ENCODE data around the gene POTEJ.
"Not testable (repeated sequence)": the region's sequence is repeated elsewhere in the genome, so short reads cannot be mapped to it uniquely, and the experiment has no call there.

Gene POTEJ

DNA sequence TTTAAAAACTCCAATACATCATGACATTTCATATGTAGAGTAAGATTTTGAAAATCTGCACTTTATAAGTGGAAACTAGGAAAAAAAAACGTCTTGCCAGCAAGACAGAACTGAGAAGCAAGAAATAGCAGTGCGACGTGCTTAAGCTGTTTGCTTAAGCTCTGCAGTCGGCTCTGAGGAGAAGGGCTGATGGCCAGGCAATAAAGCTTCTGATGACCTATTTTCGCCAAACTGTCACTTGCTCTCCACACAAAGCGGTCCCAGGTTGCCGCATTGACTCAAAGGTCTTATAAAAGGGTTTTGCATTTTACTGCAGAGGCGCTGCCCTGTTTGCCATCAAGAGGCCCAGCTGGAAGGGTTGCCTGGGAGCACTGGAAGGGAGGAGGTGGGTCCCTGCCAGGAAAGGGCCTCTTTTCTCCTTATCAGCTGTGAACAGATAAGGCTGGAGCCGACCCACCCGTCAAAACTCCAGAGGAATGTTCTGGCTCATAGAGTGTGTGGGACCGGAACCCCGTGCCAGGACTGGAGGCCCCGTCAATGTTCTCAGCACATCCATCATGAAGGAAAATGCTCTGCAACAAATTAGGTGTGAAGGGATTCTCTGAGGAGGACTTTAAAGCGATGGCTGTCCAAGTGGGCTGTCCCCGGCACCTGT, 9.5 kb upstream of the POTEJ start:
- in situ Hi-C loops (cut with MboI; ENCODE audit: low sequenced_read_pairs) = not testable (repeated sequence)

DNA sequence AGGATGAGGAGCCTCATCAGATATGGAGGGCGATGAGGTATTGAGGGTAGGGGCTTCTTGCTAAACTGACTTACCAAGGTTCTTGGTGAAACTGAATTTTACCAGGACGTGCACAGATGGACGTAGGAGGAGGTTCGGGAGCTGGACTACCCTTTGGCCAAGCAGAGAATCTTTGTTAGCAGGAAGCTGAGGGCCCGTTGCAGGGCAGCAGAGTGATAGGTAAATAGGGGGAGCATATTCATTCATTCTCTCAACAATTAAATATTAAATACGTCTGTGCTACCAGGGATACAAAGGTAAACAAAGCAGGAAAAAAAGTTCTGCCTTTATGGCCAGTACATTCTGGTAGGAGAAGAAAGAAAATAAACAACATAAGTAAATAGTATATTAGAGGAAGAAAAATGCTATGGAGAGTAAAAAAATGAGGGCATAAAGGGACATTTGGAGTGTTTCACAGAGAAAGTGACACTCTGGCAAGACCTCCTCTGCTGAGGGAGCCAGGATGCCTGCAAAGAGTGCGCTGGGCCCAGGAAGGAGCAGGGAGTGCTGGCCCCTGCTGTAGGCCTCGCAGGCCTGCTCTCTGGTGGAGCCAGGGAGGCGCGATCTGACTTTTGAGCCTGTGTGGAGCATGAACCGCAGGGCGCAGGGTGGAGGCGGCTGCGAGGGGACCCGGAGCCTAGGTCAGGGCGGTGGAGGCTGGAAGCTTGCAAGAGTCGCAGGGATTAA, 2.8 kb upstream of the POTEJ start:
- in situ Hi-C loops (cut with MboI; ENCODE audit: low sequenced_read_pairs) = not testable (repeated sequence)

DNA sequence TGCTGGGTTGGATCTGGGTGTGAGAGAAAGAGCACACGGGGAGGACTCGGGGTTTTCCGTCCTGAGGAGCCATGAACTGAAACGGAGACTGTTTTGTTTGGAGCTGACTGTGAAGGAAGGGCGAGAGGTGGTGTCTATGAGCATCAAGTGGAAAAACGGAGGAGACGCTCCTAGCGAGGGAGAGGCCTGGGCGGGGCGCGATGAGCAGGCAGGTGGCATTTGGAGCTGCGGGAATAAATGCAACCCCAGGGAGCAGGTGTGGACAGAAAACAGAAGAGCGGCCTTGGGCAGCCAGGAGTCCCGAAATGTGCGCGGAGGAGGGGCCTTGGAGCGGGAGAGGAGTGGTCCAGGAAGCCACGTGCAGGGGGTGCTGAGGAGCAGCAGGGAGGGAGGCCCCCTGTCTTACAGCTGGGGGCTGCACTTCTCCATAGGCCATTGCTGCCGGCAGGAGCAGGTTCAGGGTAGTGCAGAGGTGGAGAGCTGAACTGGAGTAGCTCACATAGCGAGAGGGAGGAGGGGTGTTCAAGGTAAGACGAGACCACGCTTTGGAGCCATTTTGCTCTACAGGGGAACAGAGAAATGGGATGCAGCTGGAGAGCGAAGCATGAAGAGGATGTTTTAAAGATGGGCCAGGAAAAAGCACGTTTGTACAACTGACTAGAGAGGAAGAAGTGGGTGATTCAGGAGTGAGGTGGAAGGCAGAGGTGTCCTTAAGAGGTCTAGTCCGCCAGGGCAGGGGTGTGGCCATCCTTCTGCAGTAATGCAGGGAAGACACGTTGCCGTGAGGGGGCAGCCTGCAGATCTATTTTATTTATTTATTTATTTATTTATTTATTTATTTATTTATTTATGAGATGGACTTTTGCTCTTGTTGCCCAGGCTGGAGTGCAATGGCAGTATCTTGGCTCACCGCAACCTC, 2.0 kb upstream of the POTEJ start:
- in situ Hi-C loops (cut with MboI; ENCODE audit: low sequenced_read_pairs) = not testable (repeated sequence)

DNA sequence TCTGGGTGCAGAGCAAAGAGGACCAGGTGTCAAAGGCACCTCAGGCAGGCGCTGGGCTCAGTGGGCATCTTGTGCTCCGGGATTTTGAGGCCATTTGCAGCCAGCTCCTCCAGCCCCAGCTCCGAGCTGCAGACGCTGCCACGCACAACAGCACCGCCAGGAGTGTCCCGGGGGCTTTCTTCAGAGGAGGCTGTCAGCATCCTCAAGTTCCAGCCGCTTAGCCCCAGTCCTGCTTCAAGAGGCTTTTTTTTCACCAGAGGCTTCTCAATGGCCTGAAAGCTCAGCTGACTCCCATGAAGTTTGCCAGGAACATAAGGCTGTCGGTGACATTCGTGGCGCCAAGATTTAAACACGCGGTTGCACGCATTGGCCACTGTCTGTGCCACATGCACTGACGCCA, 754 bp upstream of the POTEJ start:
- in situ Hi-C loops (cut with MboI; ENCODE audit: low sequenced_read_pairs) = not testable (repeated sequence)

DNA sequence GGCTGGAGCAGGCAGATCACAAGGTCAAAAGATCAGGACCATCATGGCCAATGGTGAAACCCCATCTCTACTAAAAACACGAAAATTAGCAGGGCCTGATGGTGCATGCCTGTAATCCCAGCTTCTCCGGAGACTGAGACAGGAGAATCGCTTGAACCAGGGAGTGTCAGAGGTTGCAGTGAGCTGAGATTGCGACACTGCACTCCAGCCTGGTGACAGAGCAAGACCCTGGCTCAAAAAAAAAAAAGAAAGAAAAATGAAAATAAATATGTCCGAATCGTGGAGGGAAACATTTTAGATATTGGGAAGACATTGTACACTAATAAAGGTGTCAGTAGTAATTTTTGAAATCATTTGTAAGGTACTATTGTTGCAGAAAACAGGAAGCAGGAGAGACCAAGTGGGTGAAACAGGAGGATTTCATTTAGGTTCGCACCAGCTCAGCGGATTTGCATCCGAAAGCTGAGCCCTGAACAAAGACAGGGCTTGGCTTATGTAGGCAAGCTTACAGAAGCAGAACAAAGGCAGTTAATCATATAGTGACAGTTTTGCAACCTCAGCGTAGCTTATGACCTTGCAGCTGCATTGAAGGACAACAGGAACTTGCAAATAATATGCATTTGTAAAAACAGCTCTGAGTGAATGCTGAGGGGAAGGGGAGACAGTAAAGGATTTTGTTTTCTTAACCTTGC, 17.7 kb downstream of the POTEJ start:
- in situ Hi-C loops (cut with MboI; ENCODE audit: low sequenced_read_pairs) = not testable (repeated sequence)

DNA sequence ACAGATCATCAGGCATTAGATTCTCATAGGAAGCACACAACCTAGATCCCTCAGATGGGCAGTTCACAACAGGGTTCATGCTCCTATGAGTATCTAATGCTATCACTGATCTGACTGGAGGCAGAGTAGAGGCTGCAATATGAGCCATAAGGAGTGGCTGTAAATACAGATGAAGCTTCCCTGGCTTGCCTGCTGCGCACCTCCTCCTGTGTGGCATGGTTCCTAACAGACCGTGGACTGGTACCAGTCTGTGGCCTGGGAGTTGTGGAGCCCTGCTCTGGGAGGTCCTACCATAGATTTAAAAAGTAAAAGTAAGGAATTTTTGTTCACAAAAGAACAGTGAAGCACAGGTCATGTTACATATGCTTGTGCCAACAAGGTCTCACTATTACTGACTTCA, 27.7 kb downstream of the POTEJ start:
- in situ Hi-C loops (cut with MboI; ENCODE audit: low sequenced_read_pairs) = not testable (repeated sequence)

DNA sequence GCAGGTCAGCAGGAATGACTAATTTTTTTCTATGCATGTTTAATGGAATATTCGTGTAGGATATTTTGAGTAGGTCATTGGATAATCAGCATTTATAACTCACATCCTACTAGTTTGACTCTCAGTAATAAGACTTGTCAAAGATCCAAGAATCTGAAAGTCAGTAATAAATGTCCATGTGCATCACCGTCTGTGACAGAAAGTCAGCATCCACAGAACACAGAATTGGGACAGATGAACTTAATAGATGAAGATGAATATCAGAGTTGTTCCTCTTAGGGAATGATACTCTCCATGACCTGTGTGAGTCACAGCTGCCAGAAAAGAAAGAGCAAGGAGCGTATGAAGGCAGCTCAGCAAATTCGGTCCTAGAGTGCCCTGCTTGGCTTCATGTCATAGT, 30.4 kb downstream of the POTEJ start:
- in situ Hi-C loops (cut with MboI; ENCODE audit: low sequenced_read_pairs) = not testable (repeated sequence)

DNA sequence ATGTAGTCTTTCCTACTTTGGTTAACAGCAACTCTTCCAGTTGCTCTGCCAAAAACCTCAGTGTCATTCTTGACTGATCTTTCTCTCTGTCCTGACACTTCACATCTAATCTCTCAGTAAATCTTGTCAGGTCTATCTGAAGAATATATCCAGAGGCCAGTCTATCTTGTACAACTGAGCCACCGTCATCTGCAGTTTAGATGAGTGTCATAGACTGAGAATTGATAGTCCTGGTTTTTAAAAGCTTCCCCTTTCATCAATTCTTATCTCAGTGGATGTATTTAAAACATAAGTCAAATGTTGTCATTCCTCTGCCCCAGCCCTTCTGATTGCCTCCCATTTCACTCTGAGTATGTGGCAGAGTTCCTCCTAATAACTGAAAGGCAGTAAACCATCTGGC, 38.0 kb downstream of the POTEJ start:
- in situ Hi-C loops (cut with MboI; ENCODE audit: low sequenced_read_pairs) = not testable (repeated sequence)

DNA sequence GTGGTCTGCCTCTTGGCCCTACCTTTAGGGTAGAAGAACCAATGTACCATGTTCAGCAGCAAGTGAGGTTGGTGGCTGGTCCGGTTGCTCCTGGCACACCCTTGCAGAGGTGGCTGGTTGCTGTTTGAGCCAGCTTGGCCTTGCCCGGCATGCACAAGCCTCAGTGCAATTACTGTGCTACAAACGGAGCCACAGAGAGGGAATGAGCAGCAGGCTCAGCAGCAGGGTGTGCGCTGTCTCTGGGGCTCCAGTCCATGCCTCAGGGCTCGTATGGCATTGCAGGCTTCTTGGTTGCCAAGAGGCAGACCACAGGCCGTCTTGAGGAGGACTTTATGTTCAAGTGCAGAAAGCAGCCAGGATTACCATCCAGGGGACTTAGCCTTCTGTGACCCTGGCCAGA, 53.3 kb downstream of the POTEJ start:
- in situ Hi-C loops (cut with MboI; ENCODE audit: low sequenced_read_pairs) = not testable (repeated sequence)

DNA sequence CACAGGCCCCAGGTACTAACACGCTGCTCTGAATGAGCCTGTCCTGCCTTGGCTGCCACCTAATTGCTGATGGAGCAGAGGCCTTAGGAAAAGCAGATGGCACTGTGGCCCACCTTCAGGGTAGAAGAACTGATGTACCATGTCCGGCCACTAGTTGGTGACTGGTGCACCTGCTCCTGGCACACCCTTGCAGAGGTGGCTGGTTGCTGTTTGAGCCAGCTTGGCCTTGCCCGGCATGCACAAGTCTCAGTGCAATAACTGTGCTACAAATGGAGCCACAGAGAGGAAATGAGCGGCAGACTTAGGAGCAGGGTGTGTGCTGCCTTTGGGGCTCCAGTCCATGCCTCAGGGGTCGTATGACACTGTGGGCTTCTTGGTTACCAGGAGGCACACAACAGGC, 54.4 kb downstream of the POTEJ start:
- in situ Hi-C loops (cut with MboI; ENCODE audit: low sequenced_read_pairs) = not testable (repeated sequence)

DNA sequence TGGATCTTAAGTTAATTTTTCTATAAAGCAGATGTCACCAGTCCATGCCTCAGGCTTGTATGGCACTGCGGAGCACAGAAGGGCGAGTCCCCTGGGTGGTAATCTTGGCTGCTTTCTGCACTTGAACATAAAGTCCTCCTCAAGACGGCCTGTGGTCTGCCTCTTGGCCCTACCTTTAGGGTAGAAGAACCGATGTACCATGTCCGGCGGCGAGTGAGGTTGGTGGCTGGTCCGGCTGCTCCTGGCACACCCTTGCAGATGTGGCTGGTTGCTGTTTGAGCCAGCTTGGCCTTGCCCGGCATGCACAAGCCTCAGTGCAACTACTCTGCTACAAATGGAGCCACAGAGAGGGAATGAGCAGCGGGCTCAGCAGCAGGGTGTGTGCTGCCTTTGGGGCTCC, 56.3 kb downstream of the POTEJ start:
- in situ Hi-C loops (cut with MboI; ENCODE audit: low sequenced_read_pairs) = not testable (repeated sequence)

DNA sequence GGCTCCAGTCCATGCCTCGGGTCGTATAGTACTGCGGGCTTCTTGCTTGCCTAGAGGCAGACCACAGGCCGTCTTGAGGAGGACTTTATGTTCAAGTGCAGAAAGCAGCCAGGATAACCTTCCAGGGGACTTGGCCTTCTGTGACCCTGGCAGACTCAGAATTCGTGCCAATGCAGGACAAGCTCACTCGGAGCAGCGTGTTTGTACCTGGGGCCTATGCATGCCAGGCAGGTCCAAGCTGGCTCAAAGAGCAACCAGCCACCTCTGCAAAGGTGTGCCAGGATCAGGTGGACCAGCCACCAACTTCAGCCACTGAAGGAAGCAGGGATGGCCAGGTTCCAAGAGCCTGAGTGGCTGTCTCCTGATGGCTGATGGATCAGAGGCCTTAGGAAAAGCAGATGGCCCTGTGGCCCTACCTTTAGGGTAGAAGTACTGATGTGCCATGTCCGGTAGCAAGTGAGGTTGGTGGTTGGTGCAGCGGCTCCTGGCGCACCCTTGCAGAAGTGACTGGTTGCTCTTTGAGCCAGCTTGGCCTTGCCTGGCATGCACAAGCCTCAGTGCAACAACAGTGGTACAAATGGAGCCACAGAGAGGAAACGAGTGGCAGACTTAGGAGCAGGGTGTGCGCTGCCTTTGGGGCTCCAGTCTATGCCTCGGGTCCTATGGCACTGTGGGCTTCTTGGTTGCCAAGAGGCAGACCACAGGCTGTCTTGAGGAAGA, 58.9 kb downstream of the POTEJ start:
- in situ Hi-C loops (cut with MboI; ENCODE audit: low sequenced_read_pairs) = not testable (repeated sequence)

DNA sequence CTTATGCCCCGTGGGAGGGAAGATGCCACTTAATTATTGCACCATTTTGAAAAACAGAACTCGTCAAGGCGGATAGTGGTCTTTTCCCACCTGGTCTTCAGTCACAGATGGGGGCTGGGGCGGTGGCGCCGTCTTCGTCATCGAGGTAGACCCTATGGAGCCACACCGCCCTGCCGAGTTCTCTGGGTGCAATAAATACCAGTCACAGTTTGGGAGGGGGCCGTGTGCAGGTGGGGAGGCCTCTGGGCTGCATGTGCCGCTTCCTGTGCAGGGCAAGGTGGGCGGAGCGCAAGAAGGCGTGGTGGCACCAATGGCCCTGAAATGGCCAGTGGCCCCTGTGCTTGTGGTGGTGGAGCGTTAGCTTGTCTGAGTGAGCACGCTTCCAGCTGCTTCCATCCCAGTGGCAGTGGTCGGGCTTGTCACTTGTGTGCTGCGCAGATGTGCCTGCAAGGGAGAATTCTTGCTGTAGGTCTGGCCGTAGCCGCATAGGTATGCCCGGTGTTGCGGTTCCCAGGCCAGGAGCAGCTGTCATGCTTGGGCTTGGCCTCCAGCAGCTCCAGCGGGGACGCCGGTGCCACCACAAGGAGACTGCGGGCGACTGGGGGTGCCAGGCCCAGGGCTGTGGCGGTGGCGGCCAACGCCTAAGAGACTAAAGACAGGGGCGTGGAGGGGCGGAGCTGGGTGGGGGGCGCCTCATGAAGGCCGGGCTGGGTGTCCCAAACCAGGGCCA, 81.0 kb downstream of the POTEJ start:
- in situ Hi-C loops (cut with MboI; ENCODE audit: low sequenced_read_pairs) = not testable (repeated sequence)

DNA sequence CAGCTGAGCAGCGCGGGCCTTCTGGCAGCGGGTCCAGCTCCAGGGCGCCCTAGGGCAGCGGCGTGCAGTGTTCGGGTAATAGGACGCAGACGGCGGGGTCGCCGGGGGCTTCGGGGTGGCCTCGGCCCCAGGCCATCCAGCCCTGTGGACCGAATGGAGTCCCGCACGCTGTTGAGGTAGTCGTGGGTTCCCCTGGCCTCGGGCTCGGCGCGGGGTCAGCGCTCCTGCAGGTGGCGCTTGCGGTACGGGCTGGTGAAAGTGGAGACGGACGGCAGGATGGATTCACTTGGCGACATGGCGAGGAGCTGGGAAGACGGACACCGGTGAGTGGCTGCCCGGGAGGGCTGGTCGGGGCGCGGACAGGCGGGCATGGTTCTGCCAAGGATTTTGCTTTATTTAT, 82.2 kb downstream of the POTEJ start:
- in situ Hi-C loops (cut with MboI; ENCODE audit: low sequenced_read_pairs) = not testable (repeated sequence)

DNA sequence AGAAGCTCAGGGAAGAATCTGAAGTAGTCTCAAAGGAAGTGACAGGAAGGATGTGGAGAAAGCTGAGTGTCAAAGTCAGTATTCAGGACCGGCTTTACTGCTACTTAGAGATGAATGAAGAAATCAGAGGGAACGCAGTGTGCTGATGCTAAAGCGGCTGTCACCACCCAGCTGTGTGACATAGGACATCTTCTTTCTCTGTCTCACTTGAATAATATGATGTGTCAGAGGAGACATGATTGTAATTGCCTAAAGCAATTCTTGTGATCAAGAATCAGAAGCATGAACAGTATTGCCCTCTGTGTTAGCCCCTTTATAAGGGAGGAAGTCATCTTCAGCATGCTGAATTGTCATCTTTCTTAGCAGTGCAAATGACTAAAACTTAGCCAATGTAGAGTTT, 92.0 kb downstream of the POTEJ start:
- in situ Hi-C loops (cut with MboI; ENCODE audit: low sequenced_read_pairs) = not testable (repeated sequence)
